Measurements from ENCODE around the gene EXOC6.
A peak's percentile ranks its signal among the peaks of the same experiment; 100 is the strongest.

Gene EXOC6, protein sequence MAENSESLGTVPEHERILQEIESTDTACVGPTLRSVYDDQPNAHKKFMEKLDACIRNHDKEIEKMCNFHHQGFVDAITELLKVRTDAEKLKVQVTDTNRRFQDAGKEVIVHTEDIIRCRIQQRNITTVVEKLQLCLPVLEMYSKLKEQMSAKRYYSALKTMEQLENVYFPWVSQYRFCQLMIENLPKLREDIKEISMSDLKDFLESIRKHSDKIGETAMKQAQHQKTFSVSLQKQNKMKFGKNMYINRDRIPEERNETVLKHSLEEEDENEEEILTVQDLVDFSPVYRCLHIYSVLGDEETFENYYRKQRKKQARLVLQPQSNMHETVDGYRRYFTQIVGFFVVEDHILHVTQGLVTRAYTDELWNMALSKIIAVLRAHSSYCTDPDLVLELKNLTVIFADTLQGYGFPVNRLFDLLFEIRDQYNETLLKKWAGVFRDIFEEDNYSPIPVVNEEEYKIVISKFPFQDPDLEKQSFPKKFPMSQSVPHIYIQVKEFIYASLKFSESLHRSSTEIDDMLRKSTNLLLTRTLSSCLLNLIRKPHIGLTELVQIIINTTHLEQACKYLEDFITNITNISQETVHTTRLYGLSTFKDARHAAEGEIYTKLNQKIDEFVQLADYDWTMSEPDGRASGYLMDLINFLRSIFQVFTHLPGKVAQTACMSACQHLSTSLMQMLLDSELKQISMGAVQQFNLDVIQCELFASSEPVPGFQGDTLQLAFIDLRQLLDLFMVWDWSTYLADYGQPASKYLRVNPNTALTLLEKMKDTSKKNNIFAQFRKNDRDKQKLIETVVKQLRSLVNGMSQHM

DNA sequence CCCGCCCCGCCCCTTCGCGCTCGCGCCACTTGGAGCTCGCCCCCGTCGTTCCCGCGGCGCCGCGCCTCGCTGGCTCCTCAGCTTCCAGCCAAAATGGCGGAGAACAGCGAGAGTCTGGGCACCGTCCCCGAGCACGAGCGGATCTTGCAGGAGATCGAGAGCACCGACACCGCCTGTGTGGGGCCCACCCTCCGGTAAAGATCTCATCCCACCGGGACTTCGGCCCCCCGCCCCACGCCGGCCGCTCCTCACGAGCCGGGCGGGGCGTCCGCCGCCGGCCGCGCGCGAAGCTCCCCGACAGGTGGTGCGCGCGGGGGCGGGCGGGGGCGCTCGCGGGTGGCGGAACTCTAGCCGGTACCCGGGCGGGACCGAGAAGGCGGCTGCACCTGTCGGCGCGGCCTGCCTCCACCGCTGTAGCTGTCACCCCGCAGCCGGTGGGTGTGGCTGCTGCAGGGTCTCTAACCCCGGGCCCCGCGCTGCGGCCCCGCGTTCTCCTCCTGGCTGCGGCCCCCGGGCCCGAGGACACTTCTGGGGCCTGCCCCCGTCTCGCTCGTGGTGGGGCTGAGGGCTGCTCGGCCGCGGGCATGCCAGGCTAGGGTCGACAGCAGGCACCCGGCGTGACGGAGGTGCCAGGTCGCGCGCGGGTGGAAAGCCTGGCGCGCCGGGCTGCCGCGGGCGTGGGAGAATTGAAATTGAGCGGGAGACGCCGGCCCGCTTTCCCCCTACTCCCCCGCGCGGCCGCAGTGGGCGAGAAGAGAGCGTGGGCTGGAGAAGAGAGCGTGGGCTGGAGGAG, at the start of gene EXOC6:
TSS of gene EXOC6 (plus strand) at position 80 of the 793 bp plus-strand sequence. CDS start at position 94, 14 bp downstream.
- DNase-seq = peak; percentile 64

DNA sequence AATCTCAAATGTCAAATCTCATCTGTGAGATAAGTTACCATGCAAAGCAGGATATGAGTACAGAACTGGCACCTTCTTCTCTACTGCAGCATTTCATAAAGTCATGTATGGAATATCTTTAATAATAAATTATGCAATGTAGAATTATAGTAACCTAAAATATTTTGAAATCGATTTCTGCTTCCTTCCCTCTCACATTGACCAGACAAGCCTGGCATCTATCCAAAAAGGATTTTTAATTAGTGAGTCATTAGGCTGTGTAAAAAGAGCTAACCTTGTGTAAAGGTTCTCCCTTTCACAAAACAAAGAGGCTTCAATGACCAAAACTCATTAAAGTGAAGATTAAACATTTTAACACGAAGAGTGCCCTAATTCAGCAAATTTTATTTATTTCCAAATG, 48.8 kb upstream of the EXOC6 start:
- no peak for DNase-seq

DNA sequence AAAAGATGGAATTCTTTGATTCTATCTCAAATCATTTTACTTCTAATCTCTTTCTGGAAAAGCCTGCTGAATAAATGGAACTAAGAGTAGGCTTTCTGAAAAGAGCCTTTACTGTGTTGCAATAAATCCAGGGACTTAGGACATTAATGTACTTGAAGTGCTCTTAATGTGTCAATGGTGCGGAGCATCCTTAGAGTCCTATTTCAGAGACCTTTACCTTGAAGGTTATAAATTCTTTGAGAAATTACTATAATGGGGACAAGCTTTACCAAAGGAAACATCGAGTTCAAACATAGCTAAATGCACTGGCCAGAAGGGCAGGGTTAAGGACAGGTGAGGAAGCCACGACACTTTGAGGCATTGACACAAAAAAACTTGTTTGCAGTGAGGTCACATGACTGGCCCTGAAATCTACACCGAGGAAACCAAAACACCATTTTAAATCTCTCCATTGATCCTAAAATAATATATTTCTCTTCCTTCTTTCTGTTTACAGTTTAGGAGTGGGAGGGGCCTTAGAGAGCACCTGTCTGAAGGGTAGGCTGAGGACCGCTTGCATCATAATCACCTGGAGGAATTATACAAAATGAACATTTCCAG, 48.1 kb upstream of the EXOC6 start:
- DNase-seq = no peak

DNA sequence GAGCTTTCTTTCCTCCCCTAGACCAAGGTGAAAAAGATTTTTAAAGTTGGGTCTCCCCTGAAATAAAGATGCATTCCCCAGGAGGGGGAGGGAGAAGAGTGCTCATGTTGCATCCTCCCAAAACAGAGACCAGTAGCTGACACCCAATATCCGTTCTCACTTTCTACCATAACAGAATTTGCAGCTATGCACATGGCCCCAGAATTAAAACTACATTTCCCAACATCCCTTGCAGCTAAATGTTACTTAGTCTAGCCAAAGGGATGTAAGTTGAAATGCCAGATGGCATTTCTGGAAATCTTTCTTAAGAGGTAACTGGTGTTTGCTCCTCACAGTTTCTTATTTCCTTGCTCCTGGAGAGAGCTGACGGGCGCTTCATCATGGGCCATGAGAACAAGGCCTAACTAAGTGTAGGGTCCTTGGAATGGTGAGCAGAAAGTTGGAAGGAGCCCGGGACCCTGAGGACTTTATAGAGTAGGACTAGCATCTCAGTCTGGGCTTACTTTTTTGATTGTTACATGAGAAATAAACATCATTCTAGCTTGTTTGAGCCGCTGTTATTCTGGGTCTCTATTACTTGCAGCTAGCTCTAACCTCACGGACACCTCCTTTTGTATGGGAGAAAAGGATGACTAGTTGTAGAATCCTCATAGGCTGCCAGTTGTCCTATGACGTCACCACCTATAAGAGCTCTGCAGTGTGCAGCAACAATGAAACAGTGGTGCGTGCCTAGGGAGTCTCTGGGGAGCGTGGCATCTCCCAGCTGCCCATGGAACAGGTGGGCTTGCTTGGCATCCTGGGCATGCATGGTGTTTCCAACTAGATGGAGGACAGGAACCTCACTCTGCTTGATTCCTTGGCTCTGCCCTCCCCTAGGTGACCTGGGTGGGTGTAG, 46.1 kb upstream of the EXOC6 start:
- DNase-seq = no peak

DNA sequence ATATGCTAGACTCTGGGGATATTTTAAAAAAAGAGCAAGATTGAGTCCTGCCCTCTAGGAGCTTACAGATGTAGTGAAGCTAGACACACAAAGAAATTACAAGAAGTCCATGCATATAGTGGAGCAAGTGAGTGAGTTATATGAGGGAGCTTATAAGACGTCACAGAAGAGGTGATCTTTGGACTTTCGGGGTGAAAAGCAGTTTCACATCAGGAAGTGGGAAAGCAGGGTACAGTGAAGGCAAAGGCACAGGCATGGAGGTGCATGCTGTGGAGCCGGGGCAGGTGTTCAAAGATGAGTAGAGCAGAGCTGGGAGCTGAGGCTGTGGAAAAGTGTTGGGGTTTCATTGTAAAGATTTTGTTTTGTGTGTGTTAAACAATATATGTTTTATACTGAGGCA, 38.5 kb upstream of the EXOC6 start:
- no peak for DNase-seq

DNA sequence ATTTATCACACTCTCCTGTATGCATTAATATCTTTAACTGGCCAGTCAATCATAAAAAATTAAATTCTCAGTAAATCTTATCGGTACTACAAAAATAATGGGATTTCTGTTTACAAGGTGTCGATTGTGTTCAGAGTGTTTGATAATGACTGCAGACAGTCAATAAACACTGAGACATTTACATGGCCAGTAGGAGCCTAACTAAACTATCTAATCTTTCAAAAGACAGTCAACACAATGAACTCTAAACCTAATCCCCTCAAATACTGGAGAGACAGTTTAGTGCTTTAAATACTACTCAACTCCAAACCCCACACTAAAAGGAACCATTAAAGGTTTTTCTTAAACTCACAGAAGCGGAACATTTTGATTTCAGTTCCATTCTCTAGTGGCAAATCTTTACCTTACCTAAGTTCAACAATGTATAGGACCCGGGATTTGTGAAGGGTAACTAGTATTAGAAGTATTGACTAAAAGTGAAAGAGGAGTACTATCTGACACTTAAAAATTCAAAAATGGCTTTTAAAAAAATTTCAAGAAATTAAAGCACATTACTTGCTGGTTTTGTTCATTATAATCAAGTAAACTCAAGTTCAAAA, 37.3 kb upstream of the EXOC6 start:
- DNase-seq = no peak

DNA sequence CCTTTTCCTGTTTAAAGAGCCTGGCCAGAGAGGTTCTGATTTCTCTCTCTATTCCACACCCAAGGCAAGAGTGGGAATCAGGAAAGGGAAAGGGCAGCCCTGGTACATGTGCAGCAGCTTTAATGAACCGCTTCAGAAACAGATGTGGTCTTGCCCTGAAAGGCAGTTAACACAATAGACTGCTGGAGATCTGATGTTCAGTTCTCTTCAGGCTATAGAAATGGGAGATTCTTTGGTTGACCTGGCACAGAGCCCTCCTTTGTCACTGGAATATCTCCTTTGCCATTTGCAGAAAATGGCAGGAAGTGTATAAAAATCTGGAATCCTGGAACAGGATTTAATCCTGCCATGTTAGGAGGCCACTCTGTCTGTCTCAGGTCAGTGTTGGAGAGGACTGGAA, 36.3 kb upstream of the EXOC6 start:
- no peak for DNase-seq

DNA sequence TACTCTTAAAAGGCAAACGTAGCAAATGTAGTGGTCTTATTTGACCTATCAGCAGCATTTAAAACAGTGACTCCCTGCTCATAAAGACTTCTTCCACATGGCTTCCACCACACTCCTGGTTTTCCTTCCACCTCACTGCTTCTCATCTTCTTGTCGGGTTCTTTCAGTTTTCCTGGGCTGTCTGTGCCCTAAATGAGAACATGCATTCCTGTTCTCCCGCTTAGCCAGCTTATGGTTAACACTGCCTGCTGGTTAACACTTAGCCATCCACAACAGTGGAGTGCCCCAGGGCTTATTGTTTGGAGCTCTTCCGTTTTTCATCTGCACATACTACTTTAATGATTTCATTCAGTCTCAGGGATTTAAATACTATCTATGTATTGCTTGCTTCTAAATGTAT, 34.3 kb upstream of the EXOC6 start:
- DNase-seq = no peak

DNA sequence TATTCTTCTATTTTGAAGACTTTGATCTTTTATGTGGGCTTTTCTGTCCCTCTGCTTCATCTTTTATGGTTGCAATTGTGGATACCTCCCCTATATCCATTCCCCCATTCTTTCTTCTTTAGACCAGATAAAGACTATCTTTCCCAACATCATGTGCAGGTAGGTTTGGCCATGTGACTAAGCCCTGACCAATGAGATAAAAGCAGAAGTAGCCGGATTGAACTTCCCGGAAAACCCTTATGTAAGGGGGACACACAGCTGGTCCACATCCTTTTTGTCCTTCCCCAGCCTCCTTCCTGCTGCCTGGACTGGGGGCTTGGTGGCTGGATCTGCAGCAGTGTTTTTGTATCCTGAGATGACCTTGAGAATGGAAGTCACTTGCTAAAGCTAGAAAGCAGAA, 33.5 kb upstream of the EXOC6 start:
- DNase-seq = no peak

DNA sequence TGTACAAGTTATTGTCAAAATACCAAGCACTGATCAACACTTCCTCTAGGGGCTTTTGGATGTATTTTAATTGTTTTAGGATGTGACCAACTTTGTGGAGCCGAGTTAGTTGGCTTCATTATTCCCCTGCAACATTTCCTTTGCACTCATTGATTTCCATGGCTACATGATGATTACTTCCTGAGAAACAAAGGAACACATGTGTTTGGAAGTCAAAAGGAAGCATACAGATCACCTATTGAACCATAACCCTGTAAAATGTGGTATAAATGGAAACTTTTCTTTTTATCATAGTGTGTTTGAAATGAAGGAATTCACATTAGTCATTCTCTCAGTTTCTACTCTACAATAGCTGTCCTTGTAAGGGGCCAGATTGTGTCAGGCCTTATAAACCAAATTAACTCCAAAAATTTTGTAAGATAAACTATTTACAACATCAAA, 32.2 kb upstream of the EXOC6 start:
- DNase-seq = no peak

DNA sequence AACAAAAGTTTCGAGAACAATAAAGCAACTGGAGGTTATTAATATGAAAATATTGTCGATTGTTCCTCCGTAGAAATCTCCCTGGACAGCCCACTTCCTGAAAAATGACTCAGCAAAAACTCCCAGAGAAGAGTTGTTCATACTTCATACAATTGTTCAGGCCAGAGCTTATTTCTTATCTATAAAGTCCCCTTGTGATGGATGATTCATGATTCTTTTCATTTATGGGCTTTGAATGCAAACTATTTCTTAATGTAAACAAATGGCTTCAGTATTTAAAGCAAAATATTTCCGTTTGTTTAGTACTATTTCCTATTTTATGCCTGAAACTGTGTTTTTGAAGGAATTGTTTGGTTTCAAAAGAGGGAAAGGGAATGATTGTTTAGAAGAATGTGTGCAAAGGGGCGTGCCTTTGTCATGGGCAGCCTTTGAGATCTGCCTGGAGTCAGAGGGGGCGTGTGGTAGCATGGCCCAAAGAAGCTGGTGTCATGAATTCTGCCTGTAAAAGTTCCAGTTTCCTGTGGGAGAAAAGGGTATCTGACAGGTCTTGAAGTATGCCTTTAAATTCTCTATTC, 26.2 kb upstream of the EXOC6 start:
- no peak for DNase-seq

DNA sequence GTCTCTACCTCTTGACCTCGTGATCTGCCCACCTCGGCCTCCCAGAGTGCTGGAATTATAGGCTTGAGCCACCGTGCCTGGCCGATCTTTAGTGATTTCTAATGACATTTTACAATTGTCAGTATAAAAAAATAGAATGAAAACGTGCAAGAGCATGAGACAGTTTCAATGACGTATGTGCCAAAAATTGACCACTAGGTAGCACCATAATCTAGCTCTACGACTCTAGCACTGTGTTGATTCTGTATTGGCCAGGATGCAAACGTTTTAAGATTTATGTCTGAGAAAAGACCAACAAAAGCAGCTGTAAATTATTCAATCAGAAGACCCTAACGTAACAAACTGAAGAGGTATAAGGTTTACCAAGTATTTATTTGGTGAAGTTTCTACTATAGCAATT, 25.4 kb upstream of the EXOC6 start:
- peak; percentile 31 for DNase-seq

DNA sequence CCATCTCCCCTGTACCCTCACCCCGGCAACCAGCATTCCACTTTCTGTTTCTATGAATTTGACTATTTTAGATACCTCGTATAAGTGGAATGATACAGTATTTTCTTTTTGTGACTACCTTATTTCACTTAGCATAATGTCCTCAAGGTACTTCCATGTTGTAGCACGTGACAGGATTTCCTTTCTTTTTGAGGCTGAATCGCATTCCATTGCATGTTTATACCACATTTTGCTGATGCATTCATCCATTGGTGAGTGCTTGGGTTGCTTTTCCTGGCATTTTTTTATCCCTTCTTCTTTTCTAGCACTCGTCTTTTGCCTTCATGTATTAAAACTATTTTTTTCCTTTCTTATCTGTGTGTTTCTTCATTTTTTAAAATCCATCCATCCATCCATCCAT, 22.3 kb upstream of the EXOC6 start:
- no peak for DNase-seq

DNA sequence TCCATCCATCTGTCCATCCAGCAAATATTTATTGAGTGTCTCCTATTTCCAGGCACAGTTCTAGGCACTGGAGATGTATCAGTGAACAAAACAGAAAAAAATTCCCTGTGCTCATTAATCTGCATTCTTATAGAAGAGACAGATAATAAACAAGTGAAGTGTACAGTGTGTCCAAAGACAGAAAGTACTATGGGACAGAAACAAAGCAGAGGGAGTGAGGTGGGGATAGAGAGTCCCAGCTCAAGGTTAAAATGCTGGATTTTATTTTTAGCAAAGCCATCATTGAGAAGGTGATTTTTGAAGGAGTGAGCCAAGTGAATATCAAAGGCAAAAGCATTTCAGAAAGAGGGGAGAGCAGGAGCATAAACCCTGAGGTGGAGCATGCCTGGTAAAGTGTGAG, 21.8 kb upstream of the EXOC6 start:
- DNase-seq = no peak

DNA sequence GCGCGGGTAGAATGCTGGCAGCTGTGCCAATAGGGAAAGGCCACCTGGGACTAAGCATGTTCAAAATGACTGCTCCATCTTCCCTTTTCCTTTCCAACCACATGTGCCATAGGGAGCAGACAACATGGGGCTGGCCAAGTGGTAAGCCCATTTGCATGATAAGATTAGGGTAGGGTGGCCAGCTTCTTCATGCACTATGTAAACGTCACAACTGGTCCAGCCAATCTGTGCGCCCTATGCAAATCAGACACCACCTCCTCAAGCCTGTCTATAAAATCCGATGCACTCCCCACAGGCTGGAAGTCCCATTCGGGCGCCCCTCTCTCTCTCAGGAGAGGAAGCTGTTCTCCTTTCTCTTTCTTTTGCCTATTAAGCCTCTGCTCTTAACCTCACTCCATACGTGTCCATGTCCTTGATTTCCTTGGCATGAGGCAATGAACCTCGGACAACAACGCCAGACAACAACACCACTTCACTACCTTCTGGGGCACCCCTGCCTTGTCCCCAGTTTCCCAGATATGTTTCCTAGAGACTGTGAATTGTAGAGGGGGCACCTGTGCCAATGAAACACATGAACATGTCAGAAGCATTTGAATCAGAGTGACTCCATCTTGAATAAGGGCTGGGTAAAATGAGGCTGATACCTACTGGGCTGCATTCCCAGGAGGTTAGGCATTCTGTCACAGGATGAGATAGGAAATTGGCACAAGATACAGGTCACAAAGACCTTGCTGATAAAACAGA, 19.1 kb upstream of the EXOC6 start:
- peak; percentile 81 for DNase-seq

DNA sequence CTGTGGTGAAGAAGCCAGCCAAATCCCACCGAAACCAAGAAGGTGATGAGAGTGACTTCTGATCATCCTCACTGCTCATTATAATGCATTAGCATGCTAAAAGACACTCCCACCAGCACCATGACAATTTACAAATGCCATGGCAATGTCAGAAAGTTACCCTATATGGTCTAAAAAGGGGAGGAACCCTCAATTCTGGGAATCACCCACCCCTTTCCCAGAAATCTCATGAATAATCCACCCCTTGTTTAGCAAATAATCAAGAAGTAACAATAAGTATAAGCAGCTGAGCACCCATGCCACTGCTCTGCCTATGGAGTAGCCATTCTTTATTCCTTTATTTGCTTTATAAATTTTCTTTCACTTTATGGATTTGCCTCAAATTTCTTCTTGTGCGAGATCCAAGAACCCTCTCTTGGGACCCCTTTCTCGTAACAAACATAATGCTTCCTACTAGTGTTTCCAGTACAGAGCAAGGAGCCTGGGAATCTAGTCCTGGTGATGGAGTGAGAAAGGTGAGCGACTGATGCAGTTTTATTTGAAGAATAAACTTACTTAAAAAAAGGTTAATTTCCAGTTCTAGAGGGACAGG, 18.4 kb upstream of the EXOC6 start:
- DNase-seq = no peak

DNA sequence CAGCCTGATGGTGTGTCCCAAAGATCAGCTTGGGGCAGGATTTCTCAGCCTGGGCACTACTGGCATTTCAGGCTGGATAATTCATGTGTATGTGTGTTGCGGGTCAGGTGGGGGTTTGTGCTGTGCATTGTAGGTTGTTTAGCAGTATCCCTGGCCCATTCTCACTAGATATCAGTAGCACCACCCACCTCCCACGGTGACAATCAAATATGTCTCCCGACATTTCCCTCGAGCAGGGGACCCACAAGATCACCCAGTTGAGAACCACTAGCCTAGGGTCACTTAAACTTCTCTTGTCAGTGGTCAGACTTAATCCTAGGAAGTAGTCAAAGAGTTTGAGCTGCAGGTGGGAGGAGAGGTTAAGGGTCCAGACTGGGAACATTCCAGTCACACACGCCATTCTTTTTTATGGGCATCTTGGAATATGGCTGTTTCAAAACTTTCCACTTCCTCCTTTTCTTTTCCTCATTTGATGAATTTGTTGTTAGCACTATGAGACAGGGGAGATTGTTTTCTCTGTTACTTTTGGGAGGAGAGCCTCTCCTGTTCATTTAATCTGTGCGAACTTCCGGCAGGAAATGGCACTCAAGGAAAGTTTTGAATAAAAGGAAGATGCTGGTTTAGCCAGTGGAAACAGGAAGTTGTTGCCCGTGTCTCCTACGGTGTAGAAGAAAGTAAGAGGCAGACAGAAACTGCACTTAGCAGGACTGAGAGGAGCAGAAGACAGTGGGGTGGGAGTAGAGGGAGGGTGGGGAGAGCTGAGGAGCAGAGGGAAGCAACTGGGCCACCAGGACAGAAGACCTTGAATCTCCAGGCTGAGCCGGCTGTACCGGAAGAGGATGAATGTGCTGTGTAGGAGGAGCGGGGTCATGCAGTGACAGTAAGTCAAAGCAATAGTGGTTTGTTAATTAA, 17.6 kb upstream of the EXOC6 start:
- DNase-seq = peak; percentile 67

DNA sequence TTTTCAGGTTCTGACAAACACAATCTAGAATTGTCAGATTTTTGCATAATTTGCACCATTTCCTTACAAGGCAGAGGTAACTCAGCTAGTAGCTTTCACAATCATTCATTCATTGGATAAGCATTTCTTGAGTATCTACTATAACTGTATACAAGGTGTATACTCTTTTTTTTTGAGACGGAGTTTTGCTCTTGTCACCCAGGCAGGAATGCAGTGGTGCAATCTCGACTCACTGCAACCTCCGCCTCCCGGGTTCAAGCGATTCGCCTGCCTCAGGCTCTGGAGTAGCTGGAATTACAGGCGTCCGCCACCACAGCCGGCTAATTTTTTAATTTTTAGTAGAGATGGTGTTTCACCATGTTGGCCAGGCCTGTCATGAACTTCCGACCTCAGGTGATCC, 16.2 kb upstream of the EXOC6 start:
- no peak for DNase-seq
